Activated naive CD4-positive, alpha-beta T cell treated with anti-CD3 and anti-CD28 coated beads for 36 hours (primary cell): ENCODE measurements around the gene WDFY4. TPM values are rescaled to one million over a fixed set of nuclear protein-coding genes. Genes with fewer than 3 reads are reported as not detected.

Source experiments
- CTCF ChIA-PET: fragments of 350-600 bp; sonication (Branson Sonifier 250); formaldehyde crosslinking; loops from one replicate; lab custom pipeline; 2021; ENCODE audit warnings: antibody characterized with exemption; lab: Charles Lee
- DNase-seq: peaks from one replicate; pipeline ENCODE4 v3.0.0-alpha.2; 2020
- H3K27ac Mint-ChIP-seq: one replicate; pipeline ENCODE4 v1.8.0; 2021; ENCODE audit warnings: mild to moderate bottlenecking, mixed read lengths
- H3K27me3 Mint-ChIP-seq: one replicate; pipeline ENCODE4 v1.8.0; 2021; ENCODE audit warnings: low read depth, mixed read lengths
- H3K36me3 Mint-ChIP-seq: one replicate; pipeline ENCODE4 v1.8.0; 2021; ENCODE audit warnings: low read depth, mixed read lengths
- H3K4me1 Mint-ChIP-seq: one replicate; pipeline ENCODE4 v1.8.0; 2021; ENCODE audit warnings: low read depth, mixed read lengths
- H3K4me3 Mint-ChIP-seq: one replicate; pipeline ENCODE4 v1.8.0; 2021; ENCODE audit warnings: mild to moderate bottlenecking, moderate library complexity, mixed read lengths
- H3K9me3 Mint-ChIP-seq: one replicate; pipeline ENCODE4 v1.8.0; 2021; ENCODE audit warnings: mixed read lengths
- intact Hi-C: fragments of 100-400 bp; cut with micrococcal nuclease; formaldehyde crosslinking; loops from one replicate; pipeline ENCODE4 v1.15.1; 2023
- total RNA-seq, 2 experiments: library from RNA; stranded (reverse); gene quantifications; one replicate each; pipeline ENCODE4 v1.2.3, GENCODE V29; 2021

WDFY4 gene
- total RNA-seq, 2 experiments from 2014 or later: 0.20 to 0.29 TPM

DNA sequence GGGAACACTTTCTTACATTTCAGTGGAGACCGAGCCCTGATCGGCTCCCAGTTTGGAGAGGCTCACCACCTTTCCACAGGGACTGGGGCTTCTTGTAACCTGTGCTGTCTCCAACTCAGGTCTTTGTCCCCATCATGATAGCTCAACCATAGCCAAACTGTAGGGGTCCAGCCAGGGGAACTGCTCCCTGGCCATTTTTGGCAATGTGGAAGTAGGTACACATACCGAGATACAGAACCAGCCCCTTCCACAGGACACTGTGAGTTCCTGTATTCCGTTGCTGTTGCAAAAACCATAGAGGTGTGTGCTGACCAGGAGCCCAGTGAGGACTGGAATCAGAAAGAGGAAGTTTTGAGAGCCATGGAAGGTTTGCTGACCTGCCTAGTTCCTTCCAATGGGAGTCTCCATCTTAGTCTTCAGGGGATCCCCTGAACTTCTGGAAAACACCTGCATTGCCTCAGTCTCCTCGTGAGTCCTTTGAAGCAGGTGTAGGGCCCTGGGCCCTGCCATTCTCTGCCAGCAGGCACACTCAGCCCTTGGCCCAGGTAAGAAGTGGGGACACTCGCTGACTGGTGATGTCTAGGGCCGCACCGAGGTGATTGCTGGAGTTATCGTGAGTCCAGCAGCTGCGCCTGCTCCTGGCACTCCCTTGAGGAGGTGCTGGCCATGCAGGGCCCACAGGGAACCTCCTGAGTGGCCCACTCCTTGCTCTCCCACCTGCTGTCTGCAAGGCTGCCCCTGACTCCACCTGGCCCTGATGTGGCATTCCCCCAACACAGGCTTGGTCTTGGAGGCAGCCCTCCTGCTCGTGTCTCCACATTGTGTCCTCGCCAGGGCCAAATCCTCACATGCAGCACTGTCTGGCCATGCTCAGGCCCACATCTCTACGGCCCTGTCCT is 11.2 kb downstream of the WDFY4 start:
- no peaks in the 10 kb centered on the region for H3K27me3 Mint-ChIP-seq
- DNase-seq: no peak
- H3K27ac Mint-ChIP-seq: no peak overlapping the region
- intact Hi-C loops: no loop called here
- no peaks in the 10 kb centered on the region for H3K4me1 Mint-ChIP-seq
- H3K36me3 Mint-ChIP-seq: no peaks in the 10 kb centered on the region
- H3K9me3 Mint-ChIP-seq: no peaks in the 10 kb centered on the region
- H3K4me3 Mint-ChIP-seq: no peak overlapping the region
- CTCF ChIA-PET: no interaction called here

- CTCF ChIA-PET: interaction anchor here (1.6 kb wide), 1 partner anchor 40 kb away, joined by 8 read pairs; no protein-coding TSS in a partner anchor
- Mint-ChIP-seq H3K4me1 (no peaks in the 10 kb centered on the region), H3K27ac (no peak overlapping the region), H3K4me3 (no peak overlapping the region), H3K36me3 (no peaks in the 10 kb centered on the region), H3K27me3 (no peaks in the 10 kb centered on the region), H3K9me3 (no peaks in the 10 kb centered on the region)
- DNase-seq: no peak
- intact Hi-C loops: no loop called here
These were observed 11.8 kb downstream of the WDFY4 start for GRCh38 chr10:48696535-48696873.

- H3K9me3 Mint-ChIP-seq: no peaks in the 10 kb centered on the region
- intact Hi-C loops: no loop called here
- H3K4me3 Mint-ChIP-seq: no peak overlapping the region
- no peaks in the 10 kb centered on the region for H3K4me1 Mint-ChIP-seq
- no peaks in the 10 kb centered on the region for H3K27me3 Mint-ChIP-seq
- CTCF ChIA-PET: interaction anchor here (1.6 kb wide), 1 partner anchor 41 kb away, joined by 8 read pairs; no protein-coding TSS in a partner anchor
- no peak for DNase-seq
- no peak overlapping the region for H3K27ac Mint-ChIP-seq
- no peaks in the 10 kb centered on the region for H3K36me3 Mint-ChIP-seq
These were observed 12.4 kb downstream of the WDFY4 start for GRCh38 chr10:48697091-48697490.

GRCh38 chr10:48697821-48698764 is 13.4 kb downstream of the WDFY4 start:
- Mint-ChIP-seq H3K4me3 (no peak overlapping the region), H3K36me3 (no peaks in the 10 kb centered on the region), H3K27ac (no peak overlapping the region), H3K27me3 (no peaks in the 10 kb centered on the region), H3K9me3 (no peaks in the 10 kb centered on the region), H3K4me1 (no peaks in the 10 kb centered on the region)
- CTCF ChIA-PET: interaction anchor here (1.6 kb wide), 1 partner anchor 42 kb away, joined by 8 read pairs; no protein-coding TSS in a partner anchor
- intact Hi-C loops: no loop called here
- DNase-seq: no peak

DNA sequence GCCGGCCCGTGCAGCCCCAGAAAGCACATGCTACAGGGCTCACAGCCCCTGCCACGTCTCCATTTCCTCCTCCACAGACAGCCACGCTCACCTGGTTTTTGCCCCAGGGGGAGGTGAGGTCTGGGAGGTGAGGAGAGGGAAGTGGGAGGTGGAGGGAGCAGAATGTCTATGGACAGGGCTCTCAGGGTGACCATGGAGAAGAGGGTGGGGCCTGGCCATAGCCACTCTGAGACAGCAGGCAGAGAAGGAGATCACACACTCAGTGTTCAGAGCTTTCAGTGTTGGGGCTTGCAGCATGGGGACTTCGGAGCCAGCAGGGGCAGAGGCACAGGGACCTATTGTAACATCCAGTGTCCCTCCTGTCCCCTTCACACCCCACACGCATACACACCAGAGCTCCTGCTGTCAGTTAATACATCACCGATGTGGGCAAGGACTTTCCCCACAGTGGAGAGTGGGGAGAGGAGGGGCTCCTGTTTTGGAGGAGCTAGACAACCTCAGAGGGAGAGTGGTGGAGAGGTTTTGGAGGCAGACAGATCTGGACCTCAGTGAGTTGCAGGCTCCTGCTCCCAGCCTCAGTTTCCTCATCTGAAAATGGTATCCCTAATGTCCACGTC is 14.4 kb downstream of the WDFY4 start:
- no peaks in the 10 kb centered on the region for H3K4me1 Mint-ChIP-seq
- no peak for DNase-seq
- CTCF ChIA-PET: interaction anchor here (0.9 kb wide), 1 partner anchor 43 kb away, joined by 3 read pairs; no protein-coding TSS in a partner anchor
- no peak overlapping the region for H3K4me3 Mint-ChIP-seq
- no peak overlapping the region for H3K27ac Mint-ChIP-seq
- H3K27me3 Mint-ChIP-seq: no peaks in the 10 kb centered on the region
- no peaks in the 10 kb centered on the region for H3K9me3 Mint-ChIP-seq
- no peaks in the 10 kb centered on the region for H3K36me3 Mint-ChIP-seq
- intact Hi-C loops: no loop called here

DNA sequence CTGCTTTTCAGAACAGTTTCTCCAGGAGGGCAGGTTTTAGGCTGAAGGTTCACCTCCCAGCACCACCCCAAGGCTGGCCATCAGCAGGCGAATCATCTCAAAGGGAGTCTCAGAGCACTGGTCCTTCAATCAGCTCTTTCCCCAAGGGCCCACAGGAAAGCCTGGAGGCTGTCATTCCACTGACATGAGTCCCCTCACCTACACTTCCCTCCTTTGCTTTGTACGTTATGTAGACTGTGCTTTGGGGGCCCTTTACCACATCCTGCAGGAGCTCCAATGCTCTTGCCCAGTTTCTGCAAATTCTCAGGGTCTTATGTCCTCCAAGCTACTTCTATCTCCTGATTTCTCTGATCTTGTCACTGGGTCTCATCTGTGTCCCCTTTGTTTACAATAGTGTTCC is 15.4 kb downstream of the WDFY4 start:
- DNase-seq: no peak
- CTCF ChIA-PET: no interaction called here
- intact Hi-C loops: no loop called here
- Mint-ChIP-seq H3K4me1 (no peaks in the 10 kb centered on the region), H3K27ac (no peak overlapping the region), H3K36me3 (no peaks in the 10 kb centered on the region), H3K27me3 (no peaks in the 10 kb centered on the region), H3K9me3 (no peaks in the 10 kb centered on the region), H3K4me3 (no peak overlapping the region)

GRCh38 chr10:48700493-48700892 is 15.8 kb downstream of the WDFY4 start:
- no peaks in the 10 kb centered on the region for H3K36me3 Mint-ChIP-seq
- no peak for DNase-seq
- intact Hi-C loops: no loop called here

GRCh38 chr10:48701139-48701901 is 16.6 kb downstream of the WDFY4 start:
- Mint-ChIP-seq H3K36me3 (no peaks in the 10 kb centered on the region), H3K4me3 (no peak overlapping the region), H3K27ac (no peak overlapping the region), H3K27me3 (no peaks in the 10 kb centered on the region), H3K4me1 (no peaks in the 10 kb centered on the region), H3K9me3 (no peaks in the 10 kb centered on the region)
- intact Hi-C loops: no loop called here
- CTCF ChIA-PET: interaction anchor here (1.1 kb wide), 1 partner anchor 45 kb away, joined by 4 read pairs; no protein-coding TSS in a partner anchor
- DNase-seq: no peak

More at GRCh38 chr10:48700493-48700892, 15.8 kb downstream of the WDFY4 start:
- Mint-ChIP-seq H3K4me3 (no peak overlapping the region), H3K27ac (no peak overlapping the region), H3K9me3 (no peaks in the 10 kb centered on the region), H3K4me1 (no peaks in the 10 kb centered on the region), H3K27me3 (no peaks in the 10 kb centered on the region)
- CTCF ChIA-PET: no interaction called here

DNA sequence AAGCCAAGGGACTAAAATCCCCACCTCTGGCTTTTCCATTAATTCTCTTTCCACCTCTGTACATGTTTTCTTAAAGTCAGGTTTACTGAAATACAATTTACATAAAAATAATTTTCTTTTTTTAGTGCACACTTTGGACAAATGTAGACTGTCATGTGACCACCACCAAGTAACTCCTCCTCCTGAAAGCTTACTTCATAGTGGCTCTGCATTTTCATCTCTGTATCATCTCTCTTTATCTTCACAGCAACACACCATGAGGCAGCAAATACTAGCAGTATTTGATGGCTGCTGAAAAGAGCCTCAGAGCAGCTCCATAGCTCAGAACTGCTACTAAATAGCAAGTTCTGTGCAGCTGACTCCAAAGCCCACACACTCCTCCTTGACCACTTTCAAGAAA is 17.3 kb downstream of the WDFY4 start:
- DNase-seq: no peak
- intact Hi-C loops: no loop called here
- CTCF ChIA-PET: interaction anchor here (1.1 to 2.0 kb wide), 2 partner anchors 44 to 45 kb away, joined by 4 read pairs; no protein-coding TSS in a partner anchor
- H3K27me3 Mint-ChIP-seq: peaks cover 2% of the 10 kb centered on the region
- H3K9me3 Mint-ChIP-seq: no peaks in the 10 kb centered on the region
- H3K27ac Mint-ChIP-seq: no peak overlapping the region
- no peak overlapping the region for H3K4me3 Mint-ChIP-seq
- H3K4me1 Mint-ChIP-seq: no peaks in the 10 kb centered on the region
- H3K36me3 Mint-ChIP-seq: no peaks in the 10 kb centered on the region

GRCh38 chr10:48703531-48704122 is 19.0 kb downstream of the WDFY4 start:
- no peak overlapping the region for H3K4me3 Mint-ChIP-seq
- no peak overlapping the region for H3K27ac Mint-ChIP-seq
- CTCF ChIA-PET: interaction anchor here (2.0 kb wide), 1 partner anchor 45 kb away, joined by 4 read pairs; no protein-coding TSS in a partner anchor
- DNase-seq: no peak
- intact Hi-C loops: no loop called here
- peaks cover 4% of the 10 kb centered on the region for H3K27me3 Mint-ChIP-seq
- no peaks in the 10 kb centered on the region for H3K4me1 Mint-ChIP-seq
- H3K36me3 Mint-ChIP-seq: no peaks in the 10 kb centered on the region
- no peaks in the 10 kb centered on the region for H3K9me3 Mint-ChIP-seq

DNA sequence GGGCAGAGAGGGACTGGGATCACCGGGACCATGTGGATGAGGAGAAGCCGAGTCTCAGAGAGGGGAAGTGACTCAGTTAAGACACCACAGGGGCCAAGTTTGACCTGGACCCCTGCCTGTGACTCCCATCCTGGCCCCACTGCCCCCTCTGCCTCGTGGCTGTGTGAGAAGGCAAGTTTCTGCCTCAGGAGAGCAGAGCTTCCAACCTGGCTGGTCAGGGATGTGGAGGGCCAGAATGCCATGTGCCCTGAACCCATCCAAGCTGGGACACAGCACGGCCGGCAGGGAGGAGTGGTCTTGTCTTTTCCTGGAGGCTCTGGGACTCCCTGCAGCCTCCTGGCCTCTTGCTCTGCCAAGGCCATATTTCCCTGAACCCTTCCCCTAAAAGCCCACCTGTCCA is 19.5 kb downstream of the WDFY4 start:
- no peak overlapping the region for H3K27ac Mint-ChIP-seq
- CTCF ChIA-PET: no interaction called here
- no peaks in the 10 kb centered on the region for H3K9me3 Mint-ChIP-seq
- H3K36me3 Mint-ChIP-seq: no peaks in the 10 kb centered on the region
- DNase-seq: no peak
- no peak overlapping the region for H3K4me3 Mint-ChIP-seq
- peaks cover 4% of the 10 kb centered on the region for H3K27me3 Mint-ChIP-seq
- intact Hi-C loops: no loop called here
- no peaks in the 10 kb centered on the region for H3K4me1 Mint-ChIP-seq
